NCI-H446 (cell line): ENCODE measurements around the gene TRIM29.
A peak's percentile ranks its signal among the peaks of the same experiment; 100 is the strongest.

ENCODE experiments used
- DNase-seq, 2 experiments: peaks; one replicate each; lab custom pipeline; 2025; lab: John Stamatoyannopoulos, UW

Gene TRIM29

GRCh38 chr11:120122924-120123683 lies 14.8 kb downstream of the TRIM29 start:
- no peak for DNase-seq

GRCh38 chr11:120121914-120122473 lies 15.9 kb downstream of the TRIM29 start:
- no peak for DNase-seq

GRCh38 chr11:120121336-120121735 lies 16.6 kb downstream of the TRIM29 start:
- DNase-seq = no peak

GRCh38 chr11:120120805-120121335 lies 17.0 kb downstream of the TRIM29 start:
- DNase-seq = no peak

- DNase-seq = no peak
Observed at GRCh38 chr11:120119121-120119520, 18.8 kb downstream of the TRIM29 start.

- DNase-seq = no peak
Observed at GRCh38 chr11:120117991-120118390, 19.9 kb downstream of the TRIM29 start.

- DNase-seq = no peak
Observed at GRCh38 chr11:120116966-120117365, 20.9 kb downstream of the TRIM29 start.

- DNase-seq = no peak
Observed at GRCh38 chr11:120115272-120116000, 22.5 kb downstream of the TRIM29 start.

- no peak for DNase-seq
Observed at GRCh38 chr11:120112174-120112796, 25.6 kb downstream of the TRIM29 start.

- DNase-seq = no peak
Observed at GRCh38 chr11:120109531-120109930, 28.4 kb downstream of the TRIM29 start.

GRCh38 chr11:120108785-120109168 lies 29.1 kb downstream of the TRIM29 start:
- no peak for DNase-seq

GRCh38 chr11:120108154-120108784 lies 29.6 kb downstream of the TRIM29 start:
- DNase-seq = peak in 1 of 2 experiments; percentile 72

GRCh38 chr11:120107692-120108091 lies 30.2 kb downstream of the TRIM29 start:
- DNase-seq = no peak

GRCh38 chr11:120106354-120107150 lies 31.4 kb downstream of the TRIM29 start:
- no peak for DNase-seq

GRCh38 chr11:120105576-120105975 lies 32.3 kb downstream of the TRIM29 start:
- DNase-seq = no peak

- no peak for DNase-seq
Observed at GRCh38 chr11:120104041-120104565, 33.8 kb downstream of the TRIM29 start.

GRCh38 chr11:120102864-120103122 lies 35.1 kb downstream of the TRIM29 start:
- DNase-seq = no peak

- DNase-seq = no peak
Observed at GRCh38 chr11:120102050-120102863, 35.7 kb downstream of the TRIM29 start.

- DNase-seq = no peak
Observed at GRCh38 chr11:120098503-120099020, 39.4 kb downstream of the TRIM29 start.
